Bronchial epithelial cell (primary cell): ENCODE data around the gene RNF11. TPM values are rescaled to one million over a fixed set of nuclear protein-coding genes. Genes with fewer than 3 reads are reported as not detected.
"Not testable (repeated sequence)": the region's sequence is repeated elsewhere in the genome, so short reads cannot be mapped to it uniquely, and the experiment has no call there.

Experiments used
- DNase-seq: peaks from one replicate; pipeline ENCODE4 v3.0.0-alpha.2; 2010; ENCODE audit warnings: low read depth
- FAIRE-seq: peaks from 2 replicates; lab custom pipeline; 2011; peaks lifted over from hg19 to GRCh38; lab: Jason Lieb, UNC
- H3K27me3 ChIP-seq: 2 replicates; pipeline ENCODE4 v1.5.1; 2011; ENCODE audit warnings: low read length; ENCODE audit not compliant: control insufficient read depth, insufficient read depth
- H3K36me3 ChIP-seq: 2 replicates; pipeline ENCODE4 v1.5.1; 2011; ENCODE audit warnings: low read length; ENCODE audit not compliant: control insufficient read depth, insufficient read depth
- H3K4me3 ChIP-seq: 2 replicates; pipeline ENCODE4 v1.5.1; 2011; ENCODE audit warnings: mild to moderate bottlenecking, low read depth, low read length, control low read depth
- CTCF ChIP-seq: IDR thresholded peaks from 2 replicates; pipeline ENCODE4 v1.5.1; 2011; ENCODE audit warnings: mild to moderate bottlenecking, moderate library complexity, low read length, control low read depth, inconsistent platforms; ENCODE audit not compliant: insufficient read depth, severe bottlenecking
- total RNA-seq: library from RNA; depleted of rRNA; stranded (reverse); fragments of >200 nt; gene quantifications from 2 replicates; pipeline ENCODE4 v1.2.1, GENCODE V29; 2014

The RNF11 gene
- total RNA-seq, 1 donor from 2014 or later = 94.0 TPM

GRCh38 chr1:51231120-51231519, 5.0 kb upstream of the RNF11 start:
- FAIRE-seq = no peak
- no peaks in the 10 kb centered on the region for H3K27me3 ChIP-seq
- no peaks in the 10 kb centered on the region for H3K36me3 ChIP-seq
- H3K4me3 ChIP-seq = no peak overlapping the region
- no peak for TF ChIP-seq CTCF
- peak; percentile 52 for DNase-seq

GRCh38 chr1:51231896-51232295, 4.2 kb upstream of the RNF11 start:
- no peak for FAIRE-seq
- Histone ChIP-seq H3K27me3 (no peaks in the 10 kb centered on the region), H3K4me3 (no peak overlapping the region), H3K36me3 (no peaks in the 10 kb centered on the region)
- DNase-seq = no peak
- no peak for TF ChIP-seq CTCF

DNA sequence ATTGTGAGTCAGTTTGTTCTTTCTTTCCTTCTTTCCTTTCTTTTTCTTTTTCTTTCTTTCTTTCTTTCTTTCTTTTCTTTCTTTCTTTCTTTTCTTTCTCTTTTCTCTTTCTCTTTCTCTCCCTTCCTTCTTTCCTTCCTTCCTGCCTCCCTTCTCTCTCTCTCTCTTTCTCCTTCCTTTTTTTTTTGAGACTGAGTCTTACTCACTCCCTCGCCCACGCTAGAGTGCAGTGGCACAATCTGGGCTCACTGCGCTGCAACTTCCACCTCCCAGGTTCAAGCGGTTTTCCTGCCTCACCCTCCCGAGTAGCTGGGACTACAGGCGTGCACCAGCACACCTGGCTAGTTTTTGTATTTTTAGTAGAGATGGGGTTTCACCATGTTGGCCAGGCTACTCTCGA, 1.8 kb upstream of the RNF11 start:
- H3K36me3 ChIP-seq, FAIRE-seq, H3K27me3 ChIP-seq, H3K4me3 ChIP-seq, DNase-seq: not testable (repeated sequence)

- no peak for TF ChIP-seq CTCF
- DNase-seq (peak; percentile 70), FAIRE-seq (peak; percentile 91)
- Histone ChIP-seq H3K4me3 (no peak overlapping the region), H3K36me3 (no peaks in the 10 kb centered on the region), H3K27me3 (no peaks in the 10 kb centered on the region)
Measured at GRCh38 chr1:51234721-51235425, 1.2 kb upstream of the RNF11 start.

- peak overlapping the region; percentile 81 for H3K4me3 ChIP-seq
- FAIRE-seq (no peak), DNase-seq (peak; percentile 61)
- H3K36me3 ChIP-seq = no peaks in the 10 kb centered on the region
- TF ChIP-seq CTCF = no peak
- H3K27me3 ChIP-seq = no peaks in the 10 kb centered on the region
Measured at GRCh38 chr1:51236531-51237350, 668 bp downstream of the RNF11 start.

DNA sequence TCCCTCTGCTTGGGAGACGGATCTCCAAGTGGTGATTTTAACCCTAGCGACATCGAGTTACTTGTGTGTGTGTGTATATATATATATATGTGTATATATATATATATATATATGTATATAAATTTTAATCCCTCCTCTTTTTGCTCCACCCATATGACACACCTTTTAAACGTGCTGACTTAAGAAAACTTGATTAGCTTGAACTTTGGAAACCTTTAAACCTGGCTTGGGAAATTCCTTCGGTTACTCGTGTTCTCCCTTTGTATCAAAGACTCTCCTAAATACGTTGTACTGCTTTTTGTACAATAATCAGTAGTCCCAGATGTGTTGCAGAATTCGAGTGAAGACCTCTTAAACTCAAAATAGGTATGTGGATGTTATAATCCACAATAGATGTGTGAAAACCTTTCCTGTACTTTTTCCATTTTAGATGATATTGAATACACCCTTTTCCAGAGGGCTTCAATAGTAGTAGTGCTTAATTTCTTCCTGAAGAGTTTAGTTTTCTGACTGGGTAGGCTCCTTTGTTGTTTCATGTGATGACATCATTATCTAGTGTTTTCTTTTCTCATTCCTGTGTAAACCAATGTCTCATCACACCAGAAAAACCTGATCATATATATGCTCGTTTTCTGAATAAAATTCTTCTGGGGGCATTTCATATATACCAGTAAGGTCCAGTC, 1.4 kb downstream of the RNF11 start:
- no peak for FAIRE-seq
- Histone ChIP-seq H3K36me3 (no peaks in the 10 kb centered on the region), H3K4me3 (peak overlapping the region; percentile 81), H3K27me3 (no peaks in the 10 kb centered on the region)
- peak; percentile 84 for DNase-seq
- no peak for TF ChIP-seq CTCF
